ENCODE results near the gene GAS6.

The GAS6 gene

DNA sequence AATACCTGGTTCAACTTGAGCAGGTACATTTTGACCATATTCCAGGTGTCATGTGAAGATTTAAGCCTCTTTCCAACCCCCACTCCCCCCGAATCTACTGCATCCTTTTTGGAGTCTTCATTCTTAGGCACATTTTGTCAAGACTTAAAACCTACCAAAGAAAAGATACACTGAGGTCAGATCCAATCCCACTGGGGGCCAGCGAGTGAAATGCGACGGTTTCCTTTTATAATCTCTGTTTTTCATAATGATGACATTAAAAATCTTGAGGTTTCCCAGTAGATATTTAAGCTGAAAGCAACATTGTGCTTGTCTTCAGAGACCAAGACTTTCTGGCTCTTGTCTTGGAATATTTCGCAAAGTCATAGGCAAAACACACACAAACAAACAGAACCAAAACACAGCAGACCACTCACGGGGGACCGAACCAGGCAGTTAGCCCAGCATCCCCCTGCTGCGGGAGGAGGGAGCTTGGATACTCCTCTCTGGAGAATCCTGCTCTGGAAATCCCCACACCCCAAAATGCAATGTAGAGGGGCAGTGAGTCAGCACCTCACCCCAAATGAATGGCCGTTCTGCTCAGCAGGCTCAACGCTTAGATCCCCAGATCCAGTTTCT is 506 bp upstream of the GAS6 start:
- DNase-seq = no peak

DNA sequence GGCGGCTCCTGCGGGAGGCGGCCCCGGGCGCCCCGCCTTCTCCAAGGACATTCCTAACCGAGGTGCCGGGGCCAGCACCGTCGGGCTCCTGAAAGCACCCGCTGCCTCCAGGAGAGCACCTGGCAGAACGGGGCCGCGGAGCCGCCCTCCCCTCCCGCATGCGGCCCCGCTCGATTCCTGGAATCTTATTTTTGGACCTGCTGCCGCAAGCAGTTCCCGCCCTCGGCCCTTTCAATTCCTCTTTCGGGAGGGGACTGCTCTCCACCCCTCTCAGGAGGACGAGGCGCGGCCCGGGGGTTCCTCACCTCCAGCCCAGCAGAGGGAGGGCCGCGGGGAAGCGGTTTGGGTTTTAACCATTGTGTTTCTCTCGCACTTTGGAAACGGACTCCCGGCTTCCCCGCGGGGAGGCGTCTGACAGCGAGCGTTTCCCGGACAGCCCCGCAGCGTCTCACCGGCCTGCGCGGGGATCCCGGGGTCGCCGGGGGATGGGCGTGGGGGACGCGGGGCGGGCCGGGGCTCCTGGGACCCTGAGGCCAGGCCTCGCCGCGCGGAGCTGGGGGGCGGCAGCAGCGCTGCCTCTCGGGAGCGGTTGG is 849 bp downstream of the GAS6 start:
- peak; percentile 94 for DNase-seq

DNA sequence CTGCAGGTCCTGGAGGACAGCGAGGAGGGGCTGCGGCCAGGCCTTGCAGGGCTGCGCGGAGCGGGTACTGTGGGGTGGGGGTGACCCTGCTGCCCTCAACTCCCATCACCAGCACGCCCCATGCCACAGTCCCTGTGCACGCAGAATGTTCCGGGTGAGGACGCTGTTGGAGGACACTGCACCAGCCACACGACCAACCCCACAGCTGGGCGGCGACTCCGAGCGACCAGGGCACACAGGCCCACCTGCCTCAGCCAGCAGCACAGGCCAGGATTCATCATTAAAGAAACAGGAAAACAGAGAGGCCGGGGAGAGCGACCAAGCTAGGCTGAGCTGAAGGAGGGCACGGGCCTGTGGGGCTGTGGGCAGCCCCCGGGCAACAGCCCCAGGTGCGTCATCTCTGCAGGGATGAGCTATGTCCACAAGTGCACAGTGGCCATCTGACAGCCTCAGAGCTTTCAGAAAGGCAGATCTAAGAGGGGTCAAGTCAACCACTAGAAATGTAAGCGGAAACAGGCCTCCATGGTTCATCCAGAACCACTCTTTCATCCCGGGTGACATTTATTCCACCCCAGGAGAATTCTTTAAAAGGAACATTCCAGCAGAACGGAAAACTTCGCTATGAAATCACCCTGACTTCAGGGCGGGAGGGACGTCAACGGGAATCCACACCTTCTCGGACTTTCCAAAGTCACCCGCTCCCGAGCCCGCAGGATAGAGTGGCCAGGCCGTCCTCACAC is 1.5 kb downstream of the GAS6 start:
- DNase-seq = no peak

DNA sequence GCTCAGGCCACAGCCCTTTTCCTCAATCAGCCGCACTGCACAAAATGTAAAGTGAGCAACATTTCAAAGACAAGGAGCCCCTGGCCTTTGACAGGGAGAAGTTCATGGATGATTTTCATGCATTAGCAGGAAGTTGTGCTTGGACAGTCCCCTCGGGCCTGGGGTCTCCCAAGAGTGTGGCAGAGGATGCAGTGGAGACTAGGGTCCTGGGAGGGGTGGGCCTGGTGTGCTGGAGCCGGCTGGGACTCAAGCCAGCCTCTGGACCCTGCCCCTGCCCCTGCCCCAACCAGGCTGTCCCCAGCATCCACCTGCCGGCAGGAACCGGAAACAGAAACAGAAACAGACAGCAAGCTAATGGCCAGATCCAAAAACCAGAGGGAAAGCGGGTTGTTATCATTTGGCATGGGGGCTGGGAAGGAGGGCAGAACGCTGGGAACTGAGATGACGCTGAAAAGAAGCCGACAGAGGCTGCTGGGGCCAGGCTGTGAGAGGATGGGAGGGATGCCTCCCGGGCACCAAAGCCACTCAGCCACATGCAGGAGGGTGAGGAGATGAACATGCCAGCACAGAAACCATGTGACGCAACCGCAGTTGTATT is 2.3 kb downstream of the GAS6 start:
- DNase-seq = no peak

DNA sequence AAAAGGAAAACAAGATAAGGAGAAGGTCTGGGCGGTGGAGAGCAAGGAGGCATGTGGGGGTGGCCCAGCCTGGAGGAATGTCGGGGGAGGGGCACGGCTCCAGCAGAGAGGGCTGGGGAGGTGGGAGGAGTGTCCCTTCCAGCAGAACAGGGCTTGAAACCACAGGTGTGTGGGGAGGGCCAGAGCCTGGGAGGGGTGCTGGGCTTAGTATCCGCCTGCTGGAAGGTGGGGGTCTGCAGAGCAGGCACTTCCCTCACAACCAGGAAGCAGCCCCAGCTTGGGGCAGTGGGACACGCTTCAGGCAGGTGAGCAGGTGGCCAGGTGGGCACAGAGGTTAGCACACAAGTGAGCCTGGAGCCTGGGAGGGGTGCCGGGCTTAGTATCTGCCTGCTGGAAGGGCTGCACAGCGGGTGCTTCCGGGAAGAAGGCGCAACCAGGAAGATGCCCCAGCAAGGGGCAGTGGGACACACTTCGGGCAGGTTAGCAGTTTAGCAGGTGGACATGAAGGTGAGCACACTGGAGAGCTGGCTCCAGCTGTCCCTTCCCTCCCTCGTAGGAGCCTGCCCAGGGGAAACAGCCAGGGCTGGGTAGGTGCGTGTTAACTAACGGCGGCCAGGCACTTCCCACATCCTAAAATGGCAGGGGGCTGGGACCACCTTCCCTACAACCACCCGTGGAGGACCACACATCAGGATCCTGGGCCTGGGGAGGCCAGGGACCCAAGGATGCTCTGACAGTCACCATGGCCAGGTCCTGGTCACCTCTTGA is 3.0 kb downstream of the GAS6 start:
- DNase-seq = no peak

DNA sequence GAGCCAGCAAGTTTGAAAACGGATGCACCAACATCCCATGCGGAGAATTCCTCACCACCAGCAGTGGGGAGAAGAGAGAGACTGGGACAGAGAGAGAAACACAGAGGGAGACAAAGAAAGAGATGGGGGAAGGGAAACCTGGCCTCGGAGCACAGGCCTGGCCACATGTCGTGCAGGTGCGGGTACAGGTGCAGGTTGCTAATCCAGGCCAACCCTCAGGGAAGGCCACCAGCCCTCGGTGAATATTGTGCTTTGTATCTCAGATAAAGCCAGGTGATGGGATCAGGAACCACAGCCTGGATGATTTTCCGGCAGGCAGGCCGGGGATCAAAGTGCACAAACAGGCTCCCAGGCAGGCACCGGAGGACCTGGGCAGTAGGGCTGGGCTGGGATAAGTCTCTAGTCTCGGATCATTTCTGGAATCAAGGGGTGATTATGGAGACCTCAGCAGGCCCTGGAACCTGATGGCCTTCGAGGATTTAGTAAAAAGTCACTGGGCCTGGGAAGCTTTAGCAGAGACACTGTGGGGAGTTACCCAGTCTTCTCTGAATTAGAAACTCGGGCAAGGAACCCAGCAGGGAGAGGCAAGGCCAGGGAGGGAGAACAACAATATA is 3.7 kb downstream of the GAS6 start:
- DNase-seq = no peak

DNA sequence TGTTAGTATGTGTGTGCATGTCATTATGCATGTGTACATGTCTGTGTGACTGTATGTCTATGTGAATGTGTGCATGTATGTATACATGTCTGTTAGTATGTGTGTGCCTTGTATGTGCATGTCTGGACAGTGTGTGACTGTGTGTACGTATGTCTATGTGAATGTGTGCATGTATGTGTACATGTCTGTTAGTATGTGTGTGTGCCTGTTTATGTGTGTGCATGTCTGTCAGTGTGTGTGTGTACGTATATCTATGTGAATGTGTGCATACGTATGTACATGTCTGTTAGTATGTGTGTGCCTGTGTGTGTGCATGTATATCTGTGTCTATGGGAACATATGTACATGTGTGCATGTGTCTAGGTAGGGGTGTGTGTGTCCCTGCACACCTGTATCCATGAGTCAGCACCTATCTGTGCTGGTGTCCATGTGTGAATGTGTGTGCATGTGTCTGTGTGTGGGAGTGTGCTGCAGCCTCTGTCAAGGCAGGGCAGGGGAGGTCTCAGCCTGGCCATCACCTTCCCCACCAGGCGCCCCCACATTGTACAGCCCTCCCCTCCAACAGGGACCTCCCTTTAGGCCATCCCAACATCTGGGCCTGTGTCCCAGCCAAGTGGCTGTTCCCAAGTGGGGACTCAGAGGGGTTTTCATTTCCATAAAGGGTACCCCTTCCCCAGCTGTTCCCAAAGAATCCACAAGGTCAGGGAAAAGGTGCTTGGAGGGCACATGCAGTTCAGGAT is 4.4 kb downstream of the GAS6 start:
- DNase-seq = no peak

DNA sequence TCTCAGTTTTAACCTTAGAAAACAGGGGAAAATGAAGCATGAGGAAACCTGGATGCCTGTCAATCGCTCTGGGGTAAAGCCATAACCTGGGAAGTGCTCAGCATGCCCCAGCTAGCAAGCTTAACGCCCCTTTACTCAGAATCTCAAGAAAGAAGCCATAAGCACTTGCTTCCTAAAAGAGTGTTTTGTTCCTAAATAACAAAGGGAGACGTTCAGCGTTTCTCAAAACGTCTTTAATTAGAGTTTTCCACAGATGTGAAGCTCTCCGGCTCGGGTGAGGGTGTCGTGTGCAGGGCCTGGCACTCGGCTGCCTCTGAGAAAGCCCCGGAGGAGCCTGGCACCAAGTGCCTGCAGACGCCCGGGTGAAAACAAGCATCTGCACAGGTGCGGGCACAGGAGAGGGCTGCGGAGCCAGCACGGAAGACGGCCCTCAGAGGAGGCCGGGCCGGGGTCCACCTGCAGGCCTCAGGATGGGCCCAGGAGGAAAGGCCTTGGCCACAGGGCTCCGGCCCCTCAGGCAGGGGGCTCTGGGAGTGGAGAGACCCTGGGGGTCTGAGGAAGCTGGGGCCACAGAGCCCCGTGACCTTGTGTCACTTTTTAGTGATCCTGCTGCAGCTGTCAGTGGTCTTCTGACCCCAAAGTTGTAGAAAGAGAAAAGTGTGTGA is 6.2 kb downstream of the GAS6 start:
- DNase-seq = no peak

DNA sequence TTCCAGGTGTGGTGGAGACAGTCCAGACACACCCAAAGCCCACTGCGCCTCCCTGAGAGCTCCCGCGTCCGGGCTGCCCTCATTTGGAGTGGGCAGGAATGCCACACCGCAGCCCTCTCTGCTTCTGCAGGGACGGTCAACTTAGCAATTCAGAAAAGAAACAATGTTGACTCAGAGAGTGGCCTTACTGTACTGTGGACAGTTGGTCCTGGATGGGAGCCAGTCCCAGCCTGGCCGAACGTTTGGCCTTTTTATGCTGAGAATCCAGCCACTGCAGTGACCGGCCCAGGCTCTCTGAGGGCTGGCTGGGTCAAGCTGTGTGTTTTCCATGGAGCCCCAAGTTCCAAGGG is 7.2 kb downstream of the GAS6 start:
- no peak for DNase-seq

DNA sequence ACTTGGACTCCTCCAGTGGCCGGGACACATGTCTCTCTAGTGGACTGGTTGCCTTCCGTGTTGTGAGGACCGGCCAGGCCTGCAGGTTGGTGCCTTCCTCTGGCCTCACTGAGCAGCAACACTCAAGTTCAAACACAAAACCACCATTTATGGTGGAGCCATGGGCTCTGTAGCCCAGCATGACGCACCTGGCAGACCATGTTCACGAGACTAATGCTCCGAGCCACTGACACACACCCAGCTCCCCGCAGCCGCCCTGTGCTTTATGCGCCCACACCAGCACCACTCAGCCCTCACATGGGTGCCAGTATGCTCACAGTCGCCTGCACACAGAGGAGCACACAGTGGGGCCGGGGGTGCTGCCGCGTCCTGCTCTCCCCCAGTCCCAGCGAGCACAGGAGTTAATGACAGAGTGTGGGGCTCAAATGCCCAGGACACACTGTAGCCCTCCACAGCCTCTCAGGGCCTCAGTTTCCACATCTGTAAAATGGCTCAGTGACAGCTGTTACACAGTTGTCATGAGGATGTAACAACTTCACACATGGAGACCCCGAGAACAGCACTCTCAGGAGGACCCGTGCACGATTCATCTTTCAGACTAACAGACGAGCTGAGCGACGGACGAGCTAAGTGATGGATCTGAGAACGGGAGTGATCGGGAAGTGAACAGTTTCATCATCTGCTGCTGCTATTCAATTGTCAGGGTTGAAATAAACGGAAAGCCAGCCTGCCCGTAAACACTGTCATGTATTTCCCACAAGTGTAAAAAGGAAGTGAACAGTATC is 7.8 kb downstream of the GAS6 start:
- no peak for DNase-seq

DNA sequence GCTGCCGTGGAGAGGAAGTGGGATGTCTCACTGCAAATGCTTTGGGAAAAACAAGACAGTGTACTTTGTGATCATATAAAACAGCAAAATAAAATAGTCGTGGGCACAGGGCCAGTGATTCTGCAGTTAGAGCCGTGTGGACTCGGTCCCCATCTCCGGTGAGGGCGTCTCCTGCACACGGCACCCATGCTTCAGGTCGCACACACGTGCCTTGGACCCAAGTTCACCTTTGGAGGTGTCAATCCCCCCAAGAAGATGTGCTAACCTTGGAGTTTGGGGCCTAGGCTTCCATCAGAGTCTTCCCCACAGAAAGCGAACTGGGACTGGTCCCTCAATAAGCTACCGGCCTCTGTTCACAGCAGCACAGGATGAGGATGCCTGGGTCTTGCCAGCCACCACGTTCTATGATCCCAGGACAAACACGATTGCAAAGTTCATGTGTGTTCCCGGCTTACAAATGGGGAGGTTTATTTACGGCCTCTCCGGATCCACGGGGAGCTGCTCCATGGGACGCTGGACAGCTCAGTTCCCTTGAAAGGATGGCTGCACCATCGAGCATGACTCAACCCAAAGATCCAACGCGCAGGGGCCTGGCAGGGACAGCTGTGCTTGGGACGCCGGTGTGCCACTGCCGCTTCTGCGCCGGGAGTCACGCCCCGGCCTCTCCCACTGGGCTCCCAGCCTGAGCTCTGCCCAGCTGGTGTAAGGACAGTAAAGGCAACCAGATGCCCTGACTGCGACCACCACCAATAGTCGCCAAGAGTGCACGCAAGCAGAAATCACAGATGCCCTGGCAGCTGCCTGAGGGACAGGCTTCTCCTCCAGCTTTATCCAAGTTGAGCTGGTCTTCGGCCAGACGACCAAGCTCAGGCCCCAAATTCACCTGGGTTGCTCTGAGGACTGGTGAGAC is 8.6 kb downstream of the GAS6 start:
- no peak for DNase-seq

DNA sequence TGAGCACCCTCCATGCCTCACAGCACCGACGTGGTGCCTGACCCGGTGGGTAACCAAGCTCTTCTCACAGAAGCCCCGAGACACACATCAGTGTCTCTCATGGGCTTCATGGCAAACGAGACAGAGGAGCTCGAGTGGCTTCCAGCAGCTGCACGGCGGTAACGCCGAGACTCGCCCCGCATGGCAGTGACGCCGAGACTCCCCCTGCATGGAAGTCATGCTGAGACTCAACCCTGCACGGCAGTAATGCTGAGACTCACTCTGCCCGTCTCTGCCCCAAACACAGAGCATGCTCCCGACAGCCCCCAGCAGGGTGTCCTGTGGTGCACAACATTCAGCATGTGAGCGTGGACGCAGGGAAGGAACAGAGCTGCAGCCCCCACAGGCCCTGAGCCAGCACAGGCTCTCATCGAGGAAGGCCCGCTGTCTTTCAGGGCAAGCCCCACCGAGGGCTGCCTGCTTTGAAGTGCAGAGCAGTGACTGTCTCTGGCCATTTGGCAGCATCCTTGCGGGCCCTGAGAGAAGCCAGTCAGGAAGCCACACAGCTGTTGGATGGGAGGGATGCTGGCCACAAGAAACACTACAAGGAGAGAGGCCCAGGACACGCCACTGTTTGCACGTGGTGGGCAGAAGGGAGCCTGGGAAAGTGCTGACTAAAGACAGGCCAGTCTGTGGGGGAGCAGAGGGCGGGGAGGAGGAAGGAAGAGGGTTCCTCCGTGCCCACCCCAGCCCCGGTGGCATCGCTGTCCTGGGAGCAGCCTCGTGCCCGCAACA is 9.5 kb downstream of the GAS6 start:
- DNase-seq = peak; percentile 76

DNA sequence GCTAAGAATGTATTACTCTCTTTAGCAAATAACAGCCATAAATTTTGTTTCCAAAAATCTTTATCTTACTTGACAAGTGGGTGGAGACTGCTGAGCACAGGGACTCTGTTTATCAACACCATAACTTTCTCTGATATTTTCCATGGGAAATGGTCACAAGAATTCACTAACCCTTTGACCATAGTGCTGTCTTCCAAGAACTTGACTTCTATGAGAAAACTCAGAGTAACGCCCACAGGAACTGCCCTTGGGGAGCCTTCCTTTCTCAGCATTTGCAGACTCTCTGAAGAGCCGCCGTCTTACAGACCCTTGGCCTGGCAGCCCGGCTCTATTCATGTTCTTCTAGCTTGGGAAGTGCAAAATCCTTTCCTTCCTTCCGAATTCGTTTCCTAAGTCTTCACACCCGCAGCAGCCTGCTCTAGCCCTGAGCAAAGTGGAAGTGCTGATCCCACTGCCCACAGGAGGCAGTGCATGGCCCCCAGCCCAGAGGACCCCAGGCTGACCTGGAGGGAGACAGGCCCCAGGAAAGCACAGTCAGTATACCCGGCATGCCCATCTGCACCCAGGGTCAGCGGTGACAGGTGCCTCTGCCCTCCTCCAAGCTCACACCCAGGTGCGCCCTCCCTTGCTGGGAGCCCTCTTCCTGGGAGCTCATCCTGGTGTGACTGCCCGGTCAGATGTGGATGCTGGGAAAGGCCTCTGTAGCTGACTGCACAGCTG is 10.2 kb downstream of the GAS6 start:
- DNase-seq = no peak

DNA sequence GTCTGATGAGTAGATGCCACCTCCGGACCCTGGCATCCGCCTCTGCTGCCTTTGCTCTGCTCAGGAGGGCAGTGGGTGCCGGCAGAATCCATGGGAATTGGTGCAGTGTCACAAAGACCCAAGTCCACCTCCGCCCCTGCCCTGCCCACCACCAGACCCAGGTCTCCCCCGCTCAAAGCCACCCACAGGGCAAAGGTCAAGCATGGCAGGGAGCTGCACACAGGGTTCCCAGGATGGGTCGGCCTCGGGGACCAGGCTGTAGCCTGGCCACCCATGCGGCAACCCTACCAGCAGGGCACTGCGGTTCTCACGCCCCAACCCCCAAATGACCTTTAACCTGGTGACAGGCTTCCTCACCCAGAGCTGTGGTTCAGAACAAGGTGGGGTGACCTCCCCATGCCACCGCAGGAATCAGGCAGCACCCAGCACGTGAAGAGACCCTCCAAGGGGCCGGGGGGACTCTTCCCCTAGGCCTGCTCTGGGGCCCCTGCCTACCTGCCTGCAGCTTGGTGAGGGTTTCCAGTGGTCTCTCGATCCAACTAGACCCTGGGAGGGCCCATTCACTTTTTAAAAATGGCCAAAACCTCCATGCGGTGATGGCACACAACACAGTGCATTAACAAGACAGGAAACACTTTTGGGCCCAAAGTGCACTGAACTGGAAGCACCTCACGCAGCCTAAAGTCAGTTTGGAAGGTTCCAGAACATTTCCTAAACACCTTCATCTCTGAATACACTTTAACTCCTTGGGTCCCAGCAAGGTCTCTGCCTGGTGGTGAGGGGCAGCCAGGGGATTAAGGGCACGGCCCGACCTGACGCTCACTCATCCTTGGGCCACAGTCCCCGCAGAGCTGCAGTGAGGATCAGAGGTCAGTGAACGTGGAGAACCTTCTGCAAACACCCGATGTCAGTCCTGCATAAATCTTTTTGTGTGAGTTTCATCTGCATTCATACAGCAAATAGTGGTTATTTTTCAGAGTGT is 11.0 kb downstream of the GAS6 start:
- no peak for DNase-seq

DNA sequence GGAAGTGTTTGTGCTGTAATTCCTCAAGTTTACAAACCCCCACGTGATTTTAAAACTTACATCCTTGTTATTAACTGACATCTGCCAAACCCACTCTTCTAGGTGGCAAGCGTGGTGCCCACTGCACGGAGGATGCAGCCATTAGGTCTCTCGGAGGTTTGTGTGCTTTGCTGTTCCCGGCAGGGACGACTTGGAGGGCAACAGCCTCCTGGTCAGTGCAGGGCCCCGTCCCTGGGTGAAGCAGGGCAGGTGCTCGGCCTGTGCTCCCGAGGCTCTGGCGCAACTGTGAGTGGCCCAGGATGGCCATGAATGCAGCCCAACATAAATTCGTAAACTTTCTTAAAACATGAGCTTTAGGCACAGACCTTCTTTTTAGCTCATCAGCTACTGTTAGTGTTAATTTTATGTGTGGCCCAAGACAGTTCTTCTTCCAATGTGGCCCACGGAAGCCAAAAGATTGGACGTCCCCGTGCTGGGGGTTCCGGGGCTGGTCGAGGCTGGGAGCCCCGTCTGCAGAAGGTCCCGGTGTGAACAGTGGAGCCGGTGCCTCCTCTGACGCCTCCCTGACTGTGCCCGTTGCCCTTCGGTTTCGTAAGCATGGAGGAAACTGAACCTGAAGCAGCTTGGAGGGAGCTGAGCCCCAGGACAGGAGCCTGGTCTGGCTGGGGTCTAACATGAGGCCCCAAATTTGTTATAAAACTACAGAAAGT is 11.9 kb downstream of the GAS6 start:
- no peak for DNase-seq

DNA sequence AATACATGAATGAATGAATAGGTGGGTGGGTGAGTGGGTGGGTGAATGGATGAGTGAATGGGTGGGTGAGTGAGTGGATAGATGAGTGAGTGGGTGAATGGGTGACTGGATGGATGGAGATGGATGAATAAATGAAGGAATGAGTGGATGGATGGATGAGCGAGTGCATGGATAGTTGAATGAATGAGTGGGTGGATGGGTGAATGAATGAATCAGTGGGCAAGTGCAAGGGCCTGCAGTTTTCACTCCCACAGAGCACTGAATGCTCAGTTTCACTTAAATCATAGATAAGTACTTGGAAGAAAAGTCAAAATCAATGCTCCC is 12.4 kb downstream of the GAS6 start:
- no peak for DNase-seq
